Glutamatergic neuron (in vitro differentiated cells): ENCODE data around the gene CACNA1C. TPM values are rescaled to one million over a fixed set of nuclear protein-coding genes. Genes with fewer than 3 reads are reported as not detected.

Experiments
- DNase-seq: peaks from one replicate; pipeline ENCODE4 v3.0.0; 2022
- H3K27ac Mint-ChIP-seq: one replicate; pipeline ENCODE4 v1.8.0; 2020; ENCODE audit warnings: mild to moderate bottlenecking, mixed read lengths, inconsistent platforms; ENCODE audit not compliant: unreplicated experiment
- H3K27me3 Mint-ChIP-seq: one replicate; pipeline ENCODE4 v1.8.0; 2020; ENCODE audit warnings: mild to moderate bottlenecking, moderate library complexity, mixed read lengths, inconsistent platforms; ENCODE audit not compliant: unreplicated experiment
- H3K36me3 Mint-ChIP-seq: one replicate; pipeline ENCODE4 v1.8.0; 2020; ENCODE audit warnings: mild to moderate bottlenecking, mixed read lengths, inconsistent platforms; ENCODE audit not compliant: unreplicated experiment
- H3K4me1 Mint-ChIP-seq: one replicate; pipeline ENCODE4 v1.8.0; 2020; ENCODE audit warnings: mild to moderate bottlenecking, low read depth, mixed read lengths, inconsistent platforms; ENCODE audit not compliant: unreplicated experiment
- H3K4me3 Mint-ChIP-seq: one replicate; pipeline ENCODE4 v1.8.0; 2020; ENCODE audit warnings: mild to moderate bottlenecking, mixed read lengths, inconsistent platforms; ENCODE audit not compliant: unreplicated experiment
- H3K9me3 Mint-ChIP-seq: one replicate; pipeline ENCODE4 v1.8.0; 2020; ENCODE audit warnings: mild to moderate bottlenecking, moderate library complexity, mixed read lengths, inconsistent platforms; ENCODE audit not compliant: unreplicated experiment
- total RNA-seq: library from RNA; stranded (reverse); fragmentation: NEBNext Ultra II Directional; extraction: Animal tissue kit (Norgen Biotek cat#: 25700); gene quantifications from one replicate; pipeline ENCODE4 v1.2.1, GENCODE V29; 2021; ENCODE audit not compliant: unreplicated experiment
- TF ChIP-seq, protein P1 (sequence below): fragments of 200-600 bp; sonication (generic); IDR thresholded peaks from one replicate; pipeline ENCODE4 v1.5.0; 2021; ENCODE audit not compliant: partially characterized antibody, unreplicated experiment

Gene CACNA1C
- total RNA-seq, 1 donor from 2014 or later: 11.0 TPM

DNA sequence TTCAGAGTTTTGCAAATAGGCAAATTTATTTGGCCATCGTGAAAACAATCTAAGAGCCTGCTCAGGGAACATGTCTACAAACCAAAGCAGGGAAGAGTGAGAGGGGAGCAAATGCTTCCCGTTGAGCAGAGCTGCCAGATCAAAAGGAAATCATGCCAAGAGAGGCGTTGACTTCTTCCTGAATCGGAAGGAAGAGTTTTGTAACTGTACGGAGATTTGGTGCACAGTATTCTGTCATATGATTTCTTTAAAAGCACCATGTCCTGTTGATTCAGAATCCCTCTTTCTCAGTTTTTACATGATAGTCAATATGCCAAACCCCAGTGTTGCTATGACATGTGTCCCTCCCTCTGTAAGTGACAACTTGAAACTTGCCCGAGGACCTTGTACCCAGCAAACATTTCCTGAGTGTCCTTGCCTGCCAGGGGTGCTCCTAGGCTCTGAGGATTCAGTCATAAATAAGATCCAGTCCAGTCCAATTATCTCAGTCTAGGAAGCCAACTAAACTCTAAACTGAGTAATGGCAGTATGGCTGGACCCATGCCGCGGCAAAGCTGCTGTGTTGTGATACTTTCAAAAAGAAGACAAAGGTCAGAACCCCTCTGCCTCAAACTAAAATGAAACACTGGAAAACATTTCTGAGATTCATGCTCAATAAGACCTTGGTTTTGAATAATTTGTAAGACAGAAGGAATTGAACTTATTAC is 441.9 kb downstream of the CACNA1C start:
- Mint-ChIP-seq H3K4me3 (no peak overlapping the region), H3K27me3 (peaks cover 2% of the 10 kb centered on the region), H3K9me3 (no peaks in the 10 kb centered on the region), H3K4me1 (peaks cover 25% of the 10 kb centered on the region), H3K27ac (peak overlapping the region; percentile 8), H3K36me3 (no peaks in the 10 kb centered on the region)
- TF ChIP-seq, protein P1, sequence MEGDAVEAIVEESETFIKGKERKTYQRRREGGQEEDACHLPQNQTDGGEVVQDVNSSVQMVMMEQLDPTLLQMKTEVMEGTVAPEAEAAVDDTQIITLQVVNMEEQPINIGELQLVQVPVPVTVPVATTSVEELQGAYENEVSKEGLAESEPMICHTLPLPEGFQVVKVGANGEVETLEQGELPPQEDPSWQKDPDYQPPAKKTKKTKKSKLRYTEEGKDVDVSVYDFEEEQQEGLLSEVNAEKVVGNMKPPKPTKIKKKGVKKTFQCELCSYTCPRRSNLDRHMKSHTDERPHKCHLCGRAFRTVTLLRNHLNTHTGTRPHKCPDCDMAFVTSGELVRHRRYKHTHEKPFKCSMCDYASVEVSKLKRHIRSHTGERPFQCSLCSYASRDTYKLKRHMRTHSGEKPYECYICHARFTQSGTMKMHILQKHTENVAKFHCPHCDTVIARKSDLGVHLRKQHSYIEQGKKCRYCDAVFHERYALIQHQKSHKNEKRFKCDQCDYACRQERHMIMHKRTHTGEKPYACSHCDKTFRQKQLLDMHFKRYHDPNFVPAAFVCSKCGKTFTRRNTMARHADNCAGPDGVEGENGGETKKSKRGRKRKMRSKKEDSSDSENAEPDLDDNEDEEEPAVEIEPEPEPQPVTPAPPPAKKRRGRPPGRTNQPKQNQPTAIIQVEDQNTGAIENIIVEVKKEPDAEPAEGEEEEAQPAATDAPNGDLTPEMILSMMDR: no peak
- no peak for DNase-seq

DNA sequence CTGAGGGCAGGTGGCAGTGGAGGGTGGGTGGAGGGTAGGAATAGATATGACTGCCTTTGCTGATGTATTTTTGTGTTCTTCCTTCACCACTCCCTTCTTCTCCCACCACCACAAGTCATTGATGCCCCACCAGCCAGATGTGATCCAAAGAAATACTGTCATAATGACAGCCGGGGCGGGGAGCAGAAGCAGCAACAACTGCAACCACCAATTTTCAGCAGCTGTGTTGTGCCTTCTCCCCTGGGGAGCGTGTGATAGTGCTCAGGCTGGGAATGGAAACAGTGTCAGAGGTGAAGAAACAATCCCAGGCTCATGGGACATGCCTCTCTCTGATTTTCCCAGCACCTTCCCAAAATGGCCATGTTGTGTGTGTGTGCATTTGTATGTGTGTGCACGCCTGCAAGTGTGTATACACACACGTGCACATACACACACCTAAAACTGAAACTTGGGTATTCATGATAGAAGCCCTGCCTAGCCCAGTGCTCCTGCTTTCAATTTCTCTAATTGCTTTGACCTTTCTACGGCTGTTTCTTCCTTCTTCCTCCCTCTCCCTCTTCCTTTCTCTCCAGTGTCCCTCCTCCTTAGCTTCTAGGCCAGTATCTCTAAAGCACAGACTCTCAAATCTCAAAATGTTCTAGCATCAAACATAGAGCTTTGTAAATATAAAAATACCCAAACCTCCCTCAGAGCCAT is 442.8 kb downstream of the CACNA1C start:
- H3K4me3 Mint-ChIP-seq: peak overlapping the region; percentile 9
- no peak for DNase-seq
- H3K9me3 Mint-ChIP-seq: no peaks in the 10 kb centered on the region
- H3K27me3 Mint-ChIP-seq: peaks cover 2% of the 10 kb centered on the region
- TF ChIP-seq, protein P1: no peak
- peaks cover 25% of the 10 kb centered on the region for H3K4me1 Mint-ChIP-seq
- no peaks in the 10 kb centered on the region for H3K36me3 Mint-ChIP-seq
- H3K27ac Mint-ChIP-seq: peak overlapping the region; percentile 45

DNA sequence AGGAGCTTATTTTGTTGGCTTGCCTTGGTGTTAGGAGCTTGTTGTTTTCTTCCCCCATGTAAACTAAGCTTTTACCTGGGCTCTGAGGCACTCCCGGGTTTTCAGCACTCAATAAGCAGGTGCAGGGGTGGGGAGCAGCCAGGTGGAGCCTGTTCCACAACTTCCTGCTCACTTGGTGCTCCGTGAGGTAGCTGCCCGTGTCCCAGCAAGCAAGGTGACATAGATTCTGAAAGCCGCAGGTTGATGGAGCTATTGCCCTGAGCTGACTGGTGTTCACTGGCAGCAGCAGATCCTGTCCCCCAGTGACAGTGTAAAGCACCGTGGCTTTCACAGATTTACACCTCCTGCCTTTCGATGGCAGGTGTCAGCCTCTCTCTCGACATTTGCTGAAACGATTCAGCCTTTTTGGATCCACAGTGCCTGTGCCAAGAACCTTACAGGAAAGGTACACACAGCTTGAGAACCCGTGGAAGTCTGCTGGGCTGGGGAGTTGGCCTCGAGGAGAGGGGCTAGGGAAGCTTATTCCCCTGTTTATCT is 446.2 kb downstream of the CACNA1C start:
- TF ChIP-seq, protein P1: no peak
- Mint-ChIP-seq H3K4me1 (peaks cover 22% of the 10 kb centered on the region), H3K27me3 (peaks cover 7% of the 10 kb centered on the region), H3K4me3 (no peak overlapping the region), H3K27ac (no peak overlapping the region), H3K9me3 (peaks cover 2% of the 10 kb centered on the region), H3K36me3 (peaks cover 7% of the 10 kb centered on the region)
- DNase-seq: no peak

DNA sequence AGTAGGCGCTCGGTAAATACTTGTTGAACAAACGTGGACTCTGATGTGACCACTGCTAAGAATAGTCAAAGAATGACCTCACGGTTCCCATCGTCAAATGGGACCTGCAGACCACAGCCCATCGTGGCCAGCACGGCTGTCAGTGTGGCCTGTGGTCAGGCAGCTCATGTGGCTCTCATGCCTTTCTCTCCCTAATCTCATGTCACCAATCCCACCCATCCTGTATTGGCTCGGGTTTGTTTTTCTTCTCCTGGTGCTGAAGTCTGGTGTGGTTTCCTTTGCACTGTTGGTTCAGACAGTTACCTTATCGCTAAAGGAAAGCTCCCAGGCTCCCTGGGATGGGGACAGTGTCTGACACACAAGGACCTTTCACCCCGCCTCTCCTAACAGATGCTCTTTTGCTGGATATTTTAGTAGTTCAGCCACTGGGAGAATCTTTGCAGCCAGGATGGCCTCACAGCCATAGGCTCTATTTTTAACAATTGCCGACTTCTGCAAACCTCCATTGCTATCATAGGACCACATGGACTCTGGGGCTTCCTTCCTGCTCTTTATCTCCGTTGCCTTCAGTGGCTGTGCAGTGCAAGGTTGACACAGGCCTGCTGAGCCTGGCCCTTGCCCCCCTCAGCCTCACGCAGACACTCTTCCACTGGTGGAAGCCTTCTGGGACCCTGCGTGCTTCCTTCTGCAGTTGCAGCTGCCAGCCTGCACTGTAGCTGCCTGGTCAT is 448.8 kb downstream of the CACNA1C start:
- Mint-ChIP-seq H3K27ac (peak overlapping the region; percentile 74), H3K4me3 (peak overlapping the region; percentile 48), H3K9me3 (peaks cover 2% of the 10 kb centered on the region), H3K4me1 (peaks cover 9% of the 10 kb centered on the region), H3K36me3 (peaks cover 12% of the 10 kb centered on the region), H3K27me3 (peaks cover 7% of the 10 kb centered on the region)
- peak; percentile 34 for DNase-seq
- TF ChIP-seq, protein P1: no peak
